Stimulated activated CD4-positive, alpha-beta T cell treated with anti-CD3 and anti-CD28 coated beads, Interleukin-15, amount 100 ng/mL, for 1 hour (primary cell): ENCODE results near the gene MARS2.
"Not testable (repeated sequence)": the region's sequence is repeated elsewhere in the genome, so short reads cannot be mapped to it uniquely, and the experiment has no call there.

Source experiments
- DNase-seq, 2 donors: peaks; one replicate each; pipeline ENCODE4 v3.0.0-alpha.2; 2020; ENCODE audit warnings: low read depth in 1 of 2, low spot score in 1 of 2

The MARS2 gene

GRCh38 chr2:197705912-197706838 is 1.0 kb downstream of the MARS2 start:
- DNase-seq = no peak

GRCh38 chr2:197706839-197707207 is 1.7 kb downstream of the MARS2 start:
- DNase-seq = no peak

GRCh38 chr2:197707316-197708213 is 2.4 kb downstream of the MARS2 start:
- no peak for DNase-seq

- DNase-seq = no peak
Observed at GRCh38 chr2:197708331-197708730, 3.2 kb downstream of the MARS2 start.

GRCh38 chr2:197709140-197709539 is 4.0 kb downstream of the MARS2 start:
- DNase-seq = not testable (repeated sequence)

- DNase-seq = no peak
Observed at GRCh38 chr2:197710424-197711042, 5.4 kb downstream of the MARS2 start.

- no peak for DNase-seq
Observed at GRCh38 chr2:197711578-197711977, 6.4 kb downstream of the MARS2 start.

GRCh38 chr2:197713271-197713670 is 8.1 kb downstream of the MARS2 start:
- DNase-seq = no peak

GRCh38 chr2:197717863-197718262 is 12.7 kb downstream of the MARS2 start:
- DNase-seq = no peak

- DNase-seq = no peak
Observed at GRCh38 chr2:197727011-197727410, 21.8 kb downstream of the MARS2 start.

- not testable (repeated sequence) for DNase-seq
Observed at GRCh38 chr2:197728555-197729544, 23.7 kb downstream of the MARS2 start.

- no peak for DNase-seq
Observed at GRCh38 chr2:197740200-197740599, 35.0 kb downstream of the MARS2 start.
